B cell (primary cell): Measurements from ENCODE around the gene C1orf115.

Experiments
- CTCF ChIP-seq: fragments of 200-600 bp; IDR thresholded peaks from one replicate; pipeline ENCODE4 v1.8.0; 2022; ENCODE audit warnings: antibody characterized with exemption, mild to moderate bottlenecking
- EZH2 ChIP-seq: IDR thresholded peaks from 2 replicates; pipeline ENCODE4 v1.6.1; 2012; ENCODE audit warnings: borderline replicate concordance, low read depth, mild to moderate bottlenecking, moderate library complexity, low read length; ENCODE audit not compliant: insufficient read depth, poor library complexity, severe bottlenecking

GRCh38 chr1:220734571-220735326 lies 44.6 kb downstream of the C1orf115 start:
- TF ChIP-seq CTCF (no peak), EZH2 (no peak)
